Daoy (cell line): ENCODE results near the gene OR8G1. TPM values are rescaled to one million over a fixed set of nuclear protein-coding genes. Genes with fewer than 3 reads are reported as not detected.
A peak's percentile ranks its signal among the peaks of the same experiment; 100 is the strongest.
"Not testable (repeated sequence)": the region's sequence is repeated elsewhere in the genome, so short reads cannot be mapped to it uniquely, and the experiment has no call there.

Experiments
- DNase-seq: peaks from one replicate; pipeline ENCODE4 v3.0.0-alpha.2; 2015; ENCODE audit warnings: low read depth
- total RNA-seq: library from RNA; depleted of rRNA; stranded (reverse); fragments of >200 nt; shearing (Covaris generic); gene quantifications from 2 replicates; pipeline ENCODE4 v1.2.3, GENCODE V29; 2014; rRNA removed

The OR8G1 gene
- total RNA-seq = not detected in 2 replicates

- DNase-seq = no peak
Measured at GRCh38 chr11:124240621-124241397, at the start of gene OR8G1. TSS of gene OR8G1 (plus strand) at chr11:124241095. CDS start at chr11:124249676, 8,581 bp downstream.

GRCh38 chr11:124193221-124194010 lies 47.5 kb upstream of the OR8G1 start:
- no peak for DNase-seq

GRCh38 chr11:124194293-124195188 lies 46.4 kb upstream of the OR8G1 start:
- peak; percentile 31 for DNase-seq

- DNase-seq = peak; percentile 60
Measured at GRCh38 chr11:124195189-124195734, 45.6 kb upstream of the OR8G1 start.

- DNase-seq = no peak
Measured at GRCh38 chr11:124197999-124198398, 42.9 kb upstream of the OR8G1 start.

- DNase-seq = no peak
Measured at GRCh38 chr11:124198897-124199296, 42.0 kb upstream of the OR8G1 start.

- no peak for DNase-seq
Measured at GRCh38 chr11:124199702-124200101, 41.2 kb upstream of the OR8G1 start.

- DNase-seq = no peak
Measured at GRCh38 chr11:124200671-124201070, 40.2 kb upstream of the OR8G1 start.

GRCh38 chr11:124202951-124203350 lies 37.9 kb upstream of the OR8G1 start:
- DNase-seq = no peak

GRCh38 chr11:124204008-124204407 lies 36.9 kb upstream of the OR8G1 start:
- no peak for DNase-seq

- no peak for DNase-seq
Measured at GRCh38 chr11:124207102-124207792, 33.6 kb upstream of the OR8G1 start.

GRCh38 chr11:124209824-124210357 lies 31.0 kb upstream of the OR8G1 start:
- DNase-seq = no peak

- DNase-seq = no peak
Measured at GRCh38 chr11:124210421-124210820, 30.5 kb upstream of the OR8G1 start.

- DNase-seq = no peak
Measured at GRCh38 chr11:124211321-124211720, 29.6 kb upstream of the OR8G1 start.

- no peak for DNase-seq
Measured at GRCh38 chr11:124214027-124214426, 26.9 kb upstream of the OR8G1 start.

GRCh38 chr11:124219126-124219525 lies 21.8 kb upstream of the OR8G1 start:
- no peak for DNase-seq

GRCh38 chr11:124222407-124222806 lies 18.5 kb upstream of the OR8G1 start:
- no peak for DNase-seq

GRCh38 chr11:124224618-124225423 lies 16.1 kb upstream of the OR8G1 start:
- DNase-seq = not testable (repeated sequence)

GRCh38 chr11:124225471-124225870 lies 15.4 kb upstream of the OR8G1 start:
- DNase-seq = no peak

- DNase-seq = no peak
Measured at GRCh38 chr11:124233376-124233775, 7.5 kb upstream of the OR8G1 start.
